ENCODE measurements around the gene SMIM24. TPM values are rescaled to one million over a fixed set of nuclear protein-coding genes. Genes with fewer than 3 reads are reported as not detected.

The SMIM24 gene
- total RNA-seq, 2 donors from 2014 or later: not detected

GRCh38 chr19:3494559-3494958 lies 14.2 kb upstream of the SMIM24 start:
- no peaks in the 10 kb centered on the region for H3K27me3 Mint-ChIP-seq (ENCODE audit: insufficient read depth)

GRCh38 chr19:3494051-3494450 lies 13.7 kb upstream of the SMIM24 start:
- peak; percentile 94 for DNase-seq
- Histone ChIP-seq H3K27ac (ENCODE audit: low read depth, low read length) (no peak overlapping the region), H3K27me3 (ENCODE audit: control insufficient read depth, insufficient read depth, low read length, poor library complexity, severe bottlenecking) (no peaks in the 10 kb centered on the region), H3K4me1 (ENCODE audit: control insufficient read depth, insufficient read depth, low read length) (no peaks in the 10 kb centered on the region), H3K9ac (ENCODE audit: extremely low read depth, low read length, poor library complexity, severe bottlenecking) (no peak overlapping the region), H3K4me3 (ENCODE audit: low read length) (no peak overlapping the region), H3K9me3 (ENCODE audit: control insufficient read depth, low read length) (no peaks in the 10 kb centered on the region), H3K36me3 (ENCODE audit: control insufficient read depth, insufficient read depth, low read length) (peaks cover 23% of the 10 kb centered on the region)
- H3K36me3 Mint-ChIP-seq (ENCODE audit: low read depth): peaks cover 48% of the 10 kb centered on the region
- H3K4me1 Mint-ChIP-seq: no peaks in the 10 kb centered on the region
- TF ChIP-seq CTCF (conservative IDR thresholded peaks at IDR 0.05): no peak
- 84 to 98% methylated on average over 9 to 15 of the region's 15 CpGs for WGBS, 2 experiments (ENCODE audit: insufficient coverage in 1 of 2, insufficient read length in 1 of 2)
- no peak overlapping the region for H3K27ac Mint-ChIP-seq
- no peaks in the 10 kb centered on the region for H3K9me3 Mint-ChIP-seq
- no peaks in the 10 kb centered on the region for H3K27me3 Mint-ChIP-seq (ENCODE audit: insufficient read depth)
- no peak overlapping the region for H3K4me3 Mint-ChIP-seq

More at GRCh38 chr19:3494559-3494958, 14.2 kb upstream of the SMIM24 start:
- H3K9me3 Mint-ChIP-seq: no peaks in the 10 kb centered on the region
- peak overlapping the region; percentile 58 for H3K27ac Mint-ChIP-seq
- no peaks in the 10 kb centered on the region for H3K4me1 ChIP-seq (ENCODE audit: control insufficient read depth, insufficient read depth, low read length)
- no peaks in the 10 kb centered on the region for H3K9me3 ChIP-seq (ENCODE audit: control insufficient read depth, low read length)
- H3K4me3 ChIP-seq (ENCODE audit: low read length): no peak overlapping the region
- no peak overlapping the region for H3K9ac ChIP-seq (ENCODE audit: extremely low read depth, low read length, poor library complexity, severe bottlenecking)
- no peak overlapping the region for H3K27ac ChIP-seq (ENCODE audit: low read depth, low read length)
- 94 to 96% methylated on average over 17 to 18 of the region's 18 CpGs for WGBS, 2 experiments (ENCODE audit: insufficient coverage in 1 of 2, insufficient read length in 1 of 2)
- no peaks in the 10 kb centered on the region for H3K27me3 ChIP-seq (ENCODE audit: control insufficient read depth, insufficient read depth, low read length, poor library complexity, severe bottlenecking)
- H3K4me1 Mint-ChIP-seq: no peaks in the 10 kb centered on the region
- DNase-seq: no peak
- H3K36me3 Mint-ChIP-seq (ENCODE audit: low read depth): peaks cover 48% of the 10 kb centered on the region
- no peak overlapping the region for H3K4me3 Mint-ChIP-seq
- peaks cover 23% of the 10 kb centered on the region for H3K36me3 ChIP-seq (ENCODE audit: control insufficient read depth, insufficient read depth, low read length)
- TF ChIP-seq CTCF (conservative IDR thresholded peaks at IDR 0.05): no peak

- H3K27ac Mint-ChIP-seq: no peak overlapping the region
- H3K27ac ChIP-seq (ENCODE audit: low read depth, low read length): no peak overlapping the region
- no peaks in the 10 kb centered on the region for H3K9me3 ChIP-seq (ENCODE audit: control insufficient read depth, low read length)
- no peak overlapping the region for H3K9ac ChIP-seq (ENCODE audit: extremely low read depth, low read length, poor library complexity, severe bottlenecking)
- H3K27me3 ChIP-seq (ENCODE audit: control insufficient read depth, insufficient read depth, low read length, poor library complexity, severe bottlenecking): no peaks in the 10 kb centered on the region
- H3K4me3 ChIP-seq (ENCODE audit: low read length): no peak overlapping the region
- H3K4me1 Mint-ChIP-seq: no peaks in the 10 kb centered on the region
- H3K27me3 Mint-ChIP-seq (ENCODE audit: insufficient read depth): no peaks in the 10 kb centered on the region
- no peak for TF ChIP-seq CTCF (conservative IDR thresholded peaks at IDR 0.05)
- peaks cover 23% of the 10 kb centered on the region for H3K36me3 ChIP-seq (ENCODE audit: control insufficient read depth, insufficient read depth, low read length)
- 92 to 95% methylated on average over 4 to 14 of the region's 14 CpGs for WGBS, 2 experiments (ENCODE audit: insufficient coverage in 1 of 2, insufficient read length in 1 of 2)
- H3K4me3 Mint-ChIP-seq: no peak overlapping the region
- H3K36me3 Mint-ChIP-seq (ENCODE audit: low read depth): peaks cover 48% of the 10 kb centered on the region
- H3K4me1 ChIP-seq (ENCODE audit: control insufficient read depth, insufficient read depth, low read length): no peaks in the 10 kb centered on the region
- no peaks in the 10 kb centered on the region for H3K9me3 Mint-ChIP-seq
- DNase-seq: no peak
Observed at GRCh38 chr19:3493651-3494050, 13.3 kb upstream of the SMIM24 start.
